Right kidney (tissue), 1 donor: ENCODE data around the gene BCAS4.

ENCODE experiments used
- DNase-seq: peaks from one replicate; pipeline ENCODE4 v3.0.0-alpha.2; 2016

The BCAS4 gene

GRCh38 chr20:50821994-50822393, 27.1 kb downstream of the BCAS4 start:
- DNase-seq: no peak

- DNase-seq: no peak
These were observed 28.5 kb downstream of the BCAS4 start for GRCh38 chr20:50823319-50823718.

- DNase-seq: no peak
These were observed 29.3 kb downstream of the BCAS4 start for GRCh38 chr20:50824137-50824536.

GRCh38 chr20:50826121-50826520, 31.3 kb downstream of the BCAS4 start:
- DNase-seq: no peak

- DNase-seq: no peak
These were observed 33.7 kb downstream of the BCAS4 start for GRCh38 chr20:50828363-50829136.

- no peak for DNase-seq
These were observed 36.8 kb downstream of the BCAS4 start for GRCh38 chr20:50831622-50832021.

- no peak for DNase-seq
These were observed 39.7 kb downstream of the BCAS4 start for GRCh38 chr20:50834599-50835005.

GRCh38 chr20:50837532-50838321, 42.9 kb downstream of the BCAS4 start:
- DNase-seq: no peak

GRCh38 chr20:50838322-50838625, 43.4 kb downstream of the BCAS4 start:
- DNase-seq: no peak

GRCh38 chr20:50838707-50839385, 44.0 kb downstream of the BCAS4 start:
- no peak for DNase-seq

- DNase-seq: no peak
These were observed 48.0 kb downstream of the BCAS4 start for GRCh38 chr20:50842821-50843220.

GRCh38 chr20:50843331-50844276, 48.7 kb downstream of the BCAS4 start:
- no peak for DNase-seq

GRCh38 chr20:50844430-50845100, 49.7 kb downstream of the BCAS4 start:
- DNase-seq: no peak

- DNase-seq: no peak
These were observed 50.8 kb downstream of the BCAS4 start for GRCh38 chr20:50845566-50846215.

GRCh38 chr20:50848341-50848808, 53.5 kb downstream of the BCAS4 start:
- no peak for DNase-seq

GRCh38 chr20:50848846-50849673, 54.2 kb downstream of the BCAS4 start:
- DNase-seq: peak; percentile 40

GRCh38 chr20:50850721-50851286, 55.9 kb downstream of the BCAS4 start:
- no peak for DNase-seq

GRCh38 chr20:50852085-50852484, 57.2 kb downstream of the BCAS4 start:
- no peak for DNase-seq

- DNase-seq: no peak
These were observed 59.8 kb downstream of the BCAS4 start for GRCh38 chr20:50854506-50855249.
